Muscle of arm (tissue), 12 donors: ENCODE measurements around the gene CENPU. TPM values are rescaled to one million over a fixed set of nuclear protein-coding genes. Genes with fewer than 3 reads are reported as not detected.
"Not testable (repeated sequence)": the region's sequence is repeated elsewhere in the genome, so short reads cannot be mapped to it uniquely, and the experiment has no call there.

Experiments
- DNase-seq: peaks from one replicate; pipeline ENCODE4 v3.0.0-alpha.2; 2013
- polyA plus RNA-seq, 12 donors: library from polyadenylated mRNA; unstranded; fragments of 120-200 nt; gene quantifications; one replicate each; pipeline ENCODE4 v1.2.1, GENCODE V29; 2013; ENCODE audit not compliant: insufficient read length in 12 of 12

CENPU gene
- polyA plus RNA-seq, 12 donors: 19.1 to 48.5 (median 29.9) TPM; not detected in 1

DNA sequence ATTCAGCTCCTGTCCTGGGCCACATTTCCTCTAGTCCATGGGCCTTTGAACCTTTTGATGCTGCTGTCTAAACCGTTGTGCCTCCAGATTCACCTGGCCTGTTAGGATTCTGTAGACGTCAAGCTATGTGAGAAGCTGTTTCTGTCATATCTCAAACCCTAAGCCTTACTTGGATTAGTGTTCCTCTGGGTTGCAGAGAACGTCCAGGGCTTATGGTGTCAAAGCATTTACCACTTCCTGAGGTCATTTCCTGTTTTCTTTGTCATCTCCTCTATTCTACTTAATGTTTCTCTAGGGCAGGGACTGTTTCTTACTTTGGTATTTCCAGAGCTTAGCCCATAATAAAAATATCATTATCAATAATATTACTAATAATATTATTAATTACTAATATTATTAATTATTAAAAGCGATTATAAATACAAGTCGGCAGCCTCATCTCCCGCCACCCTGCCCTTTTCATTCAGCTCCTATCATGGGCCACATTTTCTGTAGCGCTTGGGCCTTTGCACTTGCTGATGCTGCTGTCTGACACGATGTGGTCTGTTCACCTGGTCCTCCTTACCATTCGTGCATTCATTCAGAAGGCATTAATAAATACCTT lies 65.3 kb downstream of the CENPU start:
- no peak for DNase-seq

DNA sequence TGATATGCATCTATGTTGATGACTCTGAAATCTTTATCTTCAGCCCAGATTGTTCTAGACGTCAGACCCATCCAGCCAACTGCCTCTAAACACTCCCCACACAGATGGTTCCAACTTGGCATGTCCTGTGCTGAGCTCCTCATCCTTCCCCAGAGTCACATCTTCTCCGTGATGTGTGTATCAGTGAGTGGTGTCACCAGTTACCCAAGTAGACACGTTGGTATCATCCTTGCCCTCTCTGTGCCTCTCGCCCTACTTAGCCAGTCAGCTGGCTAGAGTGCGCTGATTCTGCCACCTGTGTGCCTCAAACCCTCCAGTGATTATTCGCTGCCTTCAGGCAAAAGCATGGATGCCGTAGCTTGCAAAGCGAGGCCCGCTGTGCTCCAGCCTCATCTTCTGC lies 65.8 kb downstream of the CENPU start:
- no peak for DNase-seq

DNA sequence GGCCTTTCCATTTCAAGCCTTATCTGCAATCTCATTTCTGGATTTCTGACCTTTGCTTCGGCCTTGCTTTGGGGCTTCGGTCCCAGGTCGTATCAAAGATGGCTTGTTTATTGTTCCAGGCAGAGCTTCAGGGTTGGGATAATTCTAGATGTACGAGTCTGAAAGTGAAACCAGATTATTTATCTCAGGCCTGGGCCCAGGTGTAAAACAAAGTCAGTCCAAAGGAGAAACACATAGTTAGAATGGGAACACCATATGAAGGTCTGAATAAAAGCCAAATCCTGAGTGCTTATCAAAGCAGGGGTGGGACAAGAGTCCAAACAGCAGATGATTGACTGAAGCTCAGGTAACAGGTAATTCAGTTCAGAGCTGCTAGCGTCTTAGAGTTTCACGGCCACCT lies 67.2 kb downstream of the CENPU start:
- DNase-seq: no peak

DNA sequence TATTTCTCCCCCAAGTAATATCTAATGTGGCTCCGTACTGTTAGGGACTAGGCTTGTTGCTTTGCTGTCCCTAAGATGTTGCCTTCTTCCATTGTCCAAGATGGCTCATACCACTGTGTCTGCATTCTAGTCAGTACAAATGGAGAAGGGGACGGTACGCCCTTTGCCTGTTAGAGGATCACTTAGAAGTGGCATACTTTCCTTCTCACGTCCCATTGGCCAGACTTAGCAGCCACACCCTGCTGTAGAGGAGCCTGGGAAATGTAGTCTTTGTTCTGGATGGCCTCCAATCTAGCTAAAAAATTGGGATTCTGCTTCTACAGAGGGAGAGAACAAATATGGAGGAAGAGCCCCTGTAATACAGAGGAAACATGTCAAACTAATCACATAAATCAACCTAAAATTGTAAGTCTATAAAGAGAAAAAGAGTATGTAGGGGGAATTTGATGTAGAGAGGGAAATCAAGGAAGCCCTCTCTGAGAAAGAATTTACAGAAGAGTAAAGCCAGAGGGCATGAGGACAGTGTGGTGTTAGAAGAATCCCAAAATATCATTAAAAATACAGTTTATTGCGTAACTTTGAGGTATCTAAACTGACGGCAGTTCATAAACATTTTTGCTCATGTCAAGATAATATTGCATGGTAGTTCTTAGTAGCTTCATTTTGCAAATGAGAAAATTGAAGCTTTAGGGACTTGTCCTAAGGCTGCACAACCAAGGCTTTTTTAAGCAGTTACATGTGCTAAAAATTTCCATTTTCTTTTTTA lies 69.3 kb downstream of the CENPU start:
- DNase-seq: no peak

DNA sequence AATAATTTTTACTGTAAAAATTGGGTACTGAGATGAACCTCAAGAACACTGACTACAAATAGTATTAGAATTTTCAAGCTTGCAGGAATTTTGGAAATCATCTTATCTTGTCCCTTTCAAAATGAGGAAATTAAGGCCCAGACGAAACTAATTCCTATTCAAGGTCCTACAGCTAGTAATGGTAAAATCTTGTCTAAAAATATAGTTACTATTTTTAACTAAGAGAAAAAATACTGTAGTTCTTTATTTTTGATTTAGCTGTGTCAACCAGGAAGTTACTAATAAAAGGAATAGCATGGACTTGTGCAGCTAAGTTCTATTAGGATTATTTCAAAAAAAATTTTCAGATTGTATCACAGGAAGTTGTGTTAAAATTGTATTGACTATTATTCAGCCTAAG lies 71.7 kb downstream of the CENPU start:
- no peak for DNase-seq

DNA sequence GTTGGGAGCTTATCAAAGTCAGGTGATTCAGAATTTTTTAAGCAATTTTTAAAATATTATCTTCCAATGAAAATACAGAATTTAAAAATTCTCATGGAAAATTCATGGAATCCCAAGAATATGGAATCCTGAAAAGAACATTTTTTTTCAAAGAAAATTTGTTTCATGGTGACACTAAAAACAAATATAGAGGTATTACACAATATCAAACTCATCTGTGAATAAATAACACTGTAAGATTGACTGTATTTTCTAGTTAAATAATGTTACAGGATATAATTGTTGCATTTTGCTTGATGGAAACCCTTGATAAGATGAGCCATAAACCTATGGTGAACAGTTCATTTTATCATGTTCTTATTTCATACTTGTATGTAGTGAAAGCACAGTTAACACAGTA lies 72.9 kb downstream of the CENPU start:
- no peak for DNase-seq

DNA sequence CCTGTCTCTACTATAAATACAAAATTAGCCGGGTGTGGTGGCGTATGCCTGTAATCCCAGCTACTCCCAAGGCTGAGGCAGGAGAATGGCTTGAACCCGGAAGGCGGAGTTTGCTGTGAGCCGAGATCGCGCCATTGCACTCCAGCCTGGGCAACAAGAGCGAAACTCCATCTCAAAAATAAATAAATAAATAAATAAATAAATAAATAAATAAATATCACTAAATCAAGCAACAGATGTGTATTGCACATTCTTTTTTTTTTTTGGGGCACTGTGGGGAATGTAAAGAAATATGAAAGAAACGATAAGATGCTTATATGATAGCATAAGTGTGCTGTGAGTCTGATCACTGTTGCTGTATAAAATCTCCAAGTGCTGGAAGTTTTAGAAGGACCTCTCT lies 76.1 kb downstream of the CENPU start:
- not testable (repeated sequence) for DNase-seq

DNA sequence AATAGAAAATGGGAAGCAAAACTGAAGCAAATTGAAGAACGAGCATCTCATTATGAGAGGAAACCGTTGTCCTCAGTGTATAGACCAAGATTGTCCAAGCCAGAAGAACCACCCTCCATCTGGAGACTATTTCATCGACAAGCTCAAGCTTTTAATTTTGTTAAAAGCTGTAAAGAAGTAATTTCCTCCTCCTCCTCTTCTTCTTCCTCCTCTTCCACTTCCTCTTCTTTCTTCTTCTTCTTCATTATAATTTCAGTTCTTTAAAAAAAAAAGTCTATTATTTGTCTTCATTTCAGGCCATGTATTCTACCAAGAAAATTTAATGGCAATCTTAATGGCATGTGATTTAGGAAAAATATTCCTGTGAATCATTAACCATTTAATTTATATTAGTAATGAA lies 76.8 kb downstream of the CENPU start:
- no peak for DNase-seq

DNA sequence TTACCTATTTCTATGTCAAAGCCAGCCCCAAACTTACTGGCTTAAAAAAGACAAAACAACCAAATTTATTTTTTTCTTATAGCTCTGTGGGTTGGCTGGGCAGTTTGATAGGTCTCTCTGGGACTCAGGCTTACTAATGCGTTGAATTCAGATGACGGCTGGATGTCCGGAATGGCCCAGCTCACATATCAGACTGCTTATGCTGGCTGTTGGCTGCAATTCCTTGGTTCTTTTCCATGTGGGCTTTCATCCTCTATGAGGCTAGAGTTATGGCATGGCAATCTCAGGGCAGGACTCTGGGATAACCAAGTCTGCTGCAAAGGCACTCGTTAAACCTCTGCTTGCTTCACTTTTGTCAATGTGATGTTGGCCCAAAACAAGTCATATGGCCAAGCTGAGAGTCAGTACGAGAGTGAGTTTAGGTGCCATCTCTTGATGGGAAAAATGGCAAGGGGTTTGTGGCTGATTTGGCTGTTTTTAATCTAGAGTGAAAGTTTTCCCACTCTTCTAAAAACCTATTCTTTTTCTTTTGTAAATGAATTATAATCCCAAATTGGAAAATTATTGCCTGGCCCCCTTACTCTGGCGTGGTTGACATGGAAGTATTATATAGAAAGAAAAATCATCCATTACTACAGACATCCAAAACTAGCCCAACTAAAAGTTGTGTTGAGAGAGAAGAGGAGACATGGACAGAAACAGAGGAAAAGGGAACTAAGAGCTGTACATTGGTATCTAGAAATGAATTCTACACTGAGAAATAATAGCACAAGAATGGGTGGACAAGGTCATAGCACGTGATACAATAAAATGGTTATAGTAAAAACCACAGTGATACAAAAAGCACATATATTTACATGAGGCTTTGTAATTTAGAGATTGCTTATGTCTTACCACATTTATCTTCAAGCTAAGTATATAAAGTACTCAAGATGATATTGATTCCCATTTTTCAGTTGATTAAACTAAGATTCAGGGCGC lies 77.7 kb downstream of the CENPU start:
- peak; percentile 32 for DNase-seq

DNA sequence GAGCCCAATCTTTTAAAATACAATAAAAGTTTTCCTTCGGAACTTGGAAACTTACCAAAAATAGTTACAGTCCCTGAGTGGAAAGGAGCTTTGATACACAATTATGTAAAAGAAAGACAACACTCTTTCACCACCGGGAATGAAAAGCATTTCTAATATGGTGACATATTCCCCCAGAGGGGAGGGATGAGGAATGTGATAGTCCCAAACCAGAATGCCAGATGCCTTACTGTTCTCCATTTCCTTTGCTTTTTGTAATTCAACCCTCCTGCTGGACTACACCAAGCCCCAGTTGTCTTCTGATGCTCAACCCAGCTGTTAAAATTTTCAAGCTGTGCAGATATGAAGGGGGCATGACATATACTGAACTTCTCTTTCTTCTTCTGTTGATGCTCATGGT lies 80.2 kb downstream of the CENPU start:
- peak; percentile 25 for DNase-seq

DNA sequence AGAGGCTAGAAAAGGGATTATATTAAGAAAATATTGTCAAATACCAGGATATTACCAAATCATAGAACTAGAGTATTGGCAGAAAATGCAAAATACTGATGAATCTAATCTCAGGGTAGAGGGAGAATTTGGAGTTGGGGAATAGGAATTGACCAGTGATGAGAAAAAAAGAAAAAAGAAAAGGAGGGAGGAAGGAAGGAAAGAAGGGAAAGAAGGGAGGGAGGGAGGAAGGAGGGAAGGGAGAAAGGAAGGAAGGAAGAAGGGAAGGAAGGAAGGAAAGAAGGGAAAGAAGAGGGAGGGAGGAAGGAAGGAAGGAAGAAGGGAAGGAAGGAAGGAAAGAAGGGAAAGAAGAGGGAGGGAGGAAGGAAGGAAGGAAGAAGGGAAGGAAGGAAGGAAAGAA lies 81.2 kb downstream of the CENPU start:
- not testable (repeated sequence) for DNase-seq

DNA sequence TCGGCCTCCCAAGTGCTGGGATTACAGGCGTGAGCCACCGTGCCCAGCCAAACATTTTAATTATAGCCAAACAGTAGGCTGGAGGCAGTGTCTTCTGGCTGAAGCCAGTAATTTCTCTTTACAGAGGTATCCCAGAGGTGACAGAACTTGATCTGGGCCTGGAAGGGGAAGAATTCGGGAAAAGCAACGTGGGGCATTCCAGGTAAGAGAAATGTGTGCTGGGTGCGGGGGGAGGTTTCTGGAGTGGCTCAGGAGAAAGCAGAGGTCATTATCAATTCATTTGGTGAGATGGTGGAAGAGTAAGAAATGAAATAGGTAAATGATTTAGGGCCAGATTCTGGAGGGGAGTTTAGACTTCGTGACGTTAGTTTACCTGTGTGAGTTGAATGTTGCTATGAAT lies 82.0 kb downstream of the CENPU start:
- DNase-seq: no peak

DNA sequence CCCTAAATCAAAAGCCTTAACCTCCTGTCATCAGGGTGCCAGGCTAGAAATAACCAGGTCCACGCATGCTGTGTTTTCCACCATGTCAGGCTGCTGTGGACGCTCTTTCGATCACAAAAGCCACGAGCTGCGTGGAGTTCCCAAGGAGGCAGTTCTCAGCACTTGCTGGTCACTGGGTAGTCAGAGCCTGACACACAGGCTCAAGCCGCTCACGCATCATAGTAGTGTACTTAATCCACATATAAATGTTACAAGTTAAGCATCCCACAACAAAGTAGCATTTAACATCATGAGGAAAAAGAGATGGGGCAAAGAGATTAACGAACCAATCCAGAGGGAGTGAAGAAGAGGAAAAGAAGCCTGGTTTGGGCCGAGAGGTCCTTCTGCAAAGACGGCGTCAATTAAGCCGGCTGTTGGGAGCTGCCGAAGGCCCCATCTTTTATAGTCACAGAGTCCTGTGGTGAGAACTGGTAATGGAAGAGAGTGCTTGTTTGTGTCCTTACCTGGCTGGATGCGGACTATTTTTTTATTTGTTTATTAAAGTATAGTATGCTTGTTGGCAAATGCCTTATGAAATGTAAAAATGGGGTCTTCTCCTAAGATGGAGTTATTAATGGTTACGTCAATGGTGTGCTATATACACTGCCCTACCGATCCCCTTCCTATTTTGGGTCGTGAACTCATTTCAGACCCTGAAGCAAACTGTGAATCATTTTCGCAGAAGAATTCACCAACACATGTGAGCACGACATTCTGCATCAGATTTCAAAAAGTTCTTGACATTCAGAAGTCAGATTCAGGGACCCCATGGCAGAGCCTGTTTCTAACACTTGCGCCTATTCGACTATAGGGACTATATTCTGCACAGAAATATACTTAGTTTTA lies 83.7 kb downstream of the CENPU start:
- DNase-seq: no peak

DNA sequence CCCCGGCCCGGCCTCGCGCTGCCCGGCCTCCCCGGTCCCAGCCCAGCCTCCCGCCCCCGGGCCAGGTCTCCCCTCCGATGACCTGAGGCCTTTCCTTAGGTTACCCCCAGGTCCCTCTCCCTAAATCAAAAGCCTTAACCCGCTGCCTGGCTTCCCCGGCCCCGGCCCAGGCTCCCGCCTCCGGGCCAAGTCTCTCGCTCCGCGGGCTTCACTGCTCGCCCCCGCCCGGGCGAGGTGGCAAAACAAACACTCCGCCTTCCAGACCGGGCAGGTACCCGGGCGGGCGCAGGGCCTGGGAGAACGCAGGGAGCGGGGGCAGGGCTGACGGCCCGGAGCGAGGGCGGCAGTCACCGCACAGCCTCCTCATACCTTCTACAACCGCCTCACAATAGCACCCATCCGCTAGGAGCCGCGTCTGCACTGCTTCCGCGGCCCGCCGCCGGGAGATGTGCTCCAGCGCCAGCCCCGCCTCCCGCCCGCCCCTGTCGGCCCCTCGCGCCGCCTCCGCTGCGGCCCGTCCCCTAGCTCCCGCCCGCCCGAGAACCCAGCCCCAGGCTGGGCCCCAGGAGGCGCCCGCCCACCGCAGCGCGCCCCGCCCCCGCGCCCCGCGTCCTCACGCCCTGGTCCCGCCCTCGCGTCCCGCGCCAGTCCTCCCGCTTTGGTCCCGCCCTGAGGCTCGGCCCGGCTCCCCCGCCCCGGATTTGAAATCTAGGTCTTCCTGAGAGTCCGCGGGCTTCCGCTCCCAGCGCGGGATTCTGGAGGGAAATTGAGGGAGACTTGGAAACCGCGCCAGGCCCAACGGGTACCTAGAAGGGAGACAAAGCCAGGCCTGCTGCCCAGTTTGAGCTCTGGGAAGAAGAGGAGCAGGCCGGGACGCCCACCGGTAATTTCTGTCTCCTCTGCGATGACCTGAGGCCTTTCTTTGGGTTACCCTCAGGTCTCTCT lies 84.6 kb downstream of the CENPU start, which contains the start of the genes CASP3 and PRIMPOL:
CASP3 (minus strand) TSS at position 422 of the 945 bp plus-strand sequence. CDS start 10,994 bp downstream, outside the sequence.
PRIMPOL (plus strand) TSS at position 713 of the 945 bp plus-strand sequence. CDS start 7,403 bp downstream, outside the sequence.
- DNase-seq: peak; percentile 93

DNA sequence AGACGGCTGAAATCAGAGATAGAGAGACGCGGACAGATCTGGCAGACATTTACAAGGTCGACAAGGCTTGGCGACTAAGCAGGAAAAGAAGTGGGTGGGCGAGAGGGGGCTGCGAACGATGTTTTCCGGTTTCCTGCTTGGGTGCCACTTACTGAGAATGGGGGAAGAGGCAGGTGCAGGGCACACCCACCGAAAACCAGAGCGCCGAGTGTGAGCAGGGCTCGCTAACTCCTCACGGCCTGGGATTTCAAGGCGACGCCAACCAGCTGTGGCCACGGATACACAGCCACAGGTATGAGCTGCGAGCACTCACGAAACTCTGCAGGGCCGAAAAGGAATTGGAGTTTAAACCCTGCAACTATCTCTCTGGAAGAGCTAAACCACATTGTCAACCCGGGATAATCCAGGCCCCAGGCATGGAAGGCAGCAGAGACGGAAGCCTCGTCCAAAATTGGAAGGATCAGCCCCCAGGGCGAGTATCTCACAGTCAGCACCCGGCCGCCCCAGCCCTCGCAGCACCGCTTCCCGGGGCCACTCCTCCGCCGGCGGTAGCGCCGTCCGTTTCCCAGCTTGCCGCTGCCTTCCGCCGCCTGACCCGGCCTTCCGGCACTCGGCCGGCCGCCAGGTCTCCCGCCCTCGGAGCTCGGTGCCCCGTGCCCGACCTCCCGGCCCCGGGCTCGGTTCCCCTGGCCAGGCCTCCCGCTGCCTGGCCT lies 85.4 kb downstream of the CENPU start:
- DNase-seq: peak; percentile 62

DNA sequence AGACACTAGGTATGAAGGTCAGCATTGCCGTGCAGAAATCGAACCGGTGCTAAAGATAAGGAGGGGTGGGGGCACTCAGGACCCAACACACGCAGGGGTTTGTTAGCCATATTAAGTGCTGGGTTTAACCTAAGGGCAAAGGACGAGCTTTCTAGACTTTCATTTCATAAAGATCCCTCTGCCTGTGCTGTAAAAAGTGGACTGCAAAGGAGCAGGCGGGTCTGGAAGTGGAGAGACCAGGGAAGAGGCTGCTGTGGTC lies 85.9 kb downstream of the CENPU start:
- DNase-seq: no peak

DNA sequence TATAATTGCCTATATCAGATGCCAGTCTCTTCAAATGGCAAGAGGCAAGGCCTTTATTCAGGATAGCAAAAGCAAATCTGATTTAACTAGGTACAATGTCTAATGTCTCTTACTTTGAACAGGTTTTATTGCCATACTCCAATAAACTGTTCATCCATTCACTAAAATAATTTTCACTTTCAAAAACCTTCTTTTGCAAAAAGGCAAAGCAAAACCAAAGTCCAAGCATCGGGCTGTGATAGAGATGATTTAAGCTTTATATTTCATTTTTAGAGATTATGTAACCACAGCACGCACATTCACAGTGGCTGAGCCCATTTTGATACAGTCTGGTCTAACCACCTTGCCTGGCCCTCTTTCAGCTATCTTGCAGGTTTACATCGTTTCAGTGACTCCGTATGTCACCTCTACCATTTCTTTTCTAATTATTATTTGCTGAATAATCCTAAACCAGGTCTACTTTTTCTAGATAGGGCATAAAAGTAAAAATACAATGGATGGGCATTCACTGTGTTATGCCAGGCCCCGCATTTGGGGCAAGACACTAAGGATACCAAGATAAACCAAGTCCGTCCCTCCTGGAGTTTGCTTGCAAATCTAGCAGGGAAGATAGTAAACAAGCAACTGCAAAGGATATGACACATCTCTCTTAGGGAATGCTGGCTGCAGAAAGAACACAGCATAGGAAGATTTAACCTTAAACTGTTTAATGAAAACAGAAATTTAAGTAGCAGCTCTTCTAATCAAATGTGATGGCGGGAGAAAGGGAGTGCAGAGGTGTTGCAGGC lies 86.4 kb downstream of the CENPU start:
- DNase-seq: no peak

DNA sequence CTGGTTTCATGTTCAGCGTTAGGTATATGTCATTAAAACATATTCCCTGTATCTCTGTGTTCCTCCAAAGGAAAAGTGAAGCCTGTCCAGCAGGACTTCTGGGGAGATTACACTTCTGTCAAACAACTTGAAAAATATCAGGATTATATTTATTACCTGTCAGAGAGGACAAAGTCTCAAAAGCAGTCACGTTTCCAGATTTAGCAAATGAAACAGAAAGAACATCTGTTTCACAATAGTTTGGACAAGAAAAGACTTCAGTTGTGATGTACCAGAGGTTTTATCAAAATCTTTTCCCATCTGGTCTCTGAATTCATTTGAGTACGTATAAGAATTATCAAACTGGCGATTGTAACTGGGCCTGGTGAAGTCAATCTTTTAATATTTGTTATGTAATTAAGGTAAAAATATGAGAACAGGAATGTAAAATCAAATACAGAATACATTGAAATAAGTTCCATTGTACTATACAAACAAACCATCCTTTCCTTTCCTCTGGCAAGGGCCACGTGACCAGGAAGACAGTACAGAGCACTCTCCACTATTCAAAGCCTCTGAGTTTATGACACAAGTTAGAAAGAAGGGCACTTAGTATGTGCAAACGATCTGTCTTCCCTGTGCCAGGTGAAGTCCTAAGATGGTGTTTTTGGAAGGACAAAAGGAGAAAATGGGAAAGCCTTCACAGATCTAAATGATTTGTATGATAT lies 87.8 kb downstream of the CENPU start:
- DNase-seq: no peak
